T-helper 2 cell (primary cell): ENCODE measurements around the gene PACS2.

Experiments used
- DNase-seq, 5 experiments: peaks; one replicate each; pipeline versions ENCODE4 v3.0.0 to v3.0.0-alpha.2; 2012 to 2022

Gene PACS2

DNA sequence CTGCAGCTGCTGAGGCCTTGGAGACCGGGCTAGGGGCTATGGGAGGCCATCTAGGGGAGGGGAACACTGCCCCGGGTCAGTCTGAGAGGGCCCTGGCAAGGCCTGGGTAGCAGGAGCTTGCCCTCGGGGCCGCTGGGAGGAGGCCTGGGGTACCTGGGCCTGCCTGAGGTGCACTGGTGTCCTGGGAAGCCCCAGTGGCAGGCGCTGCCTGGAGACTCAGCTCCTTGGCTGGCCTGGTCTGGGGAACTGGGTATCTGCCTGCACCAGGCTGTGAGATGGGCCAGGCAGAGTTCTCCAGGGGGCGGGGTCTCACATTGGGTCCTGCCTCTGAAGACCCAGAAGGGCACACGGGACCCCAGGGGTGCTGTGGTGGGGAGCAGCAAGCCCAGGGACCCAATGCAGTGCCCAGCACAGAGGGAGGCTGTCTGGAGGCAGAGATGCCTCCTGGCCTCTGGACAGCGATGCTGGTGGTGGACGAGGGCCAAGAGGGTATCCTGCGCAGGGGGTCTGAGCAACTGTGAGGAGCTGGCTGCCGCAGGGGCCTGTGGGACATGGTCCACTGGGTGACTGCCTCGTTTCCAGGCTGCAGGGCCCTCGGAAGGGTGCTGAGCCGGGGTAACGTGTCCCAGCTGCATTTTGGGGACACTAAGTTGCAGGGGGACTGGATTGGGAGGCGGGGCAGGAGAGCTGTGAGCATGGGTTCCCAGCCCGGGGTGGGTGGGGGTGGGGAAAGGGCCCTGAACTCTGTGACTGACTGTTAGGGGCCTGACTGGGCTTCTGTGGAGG, 97.6 kb downstream of the PACS2 start:
- no peak for DNase-seq

DNA sequence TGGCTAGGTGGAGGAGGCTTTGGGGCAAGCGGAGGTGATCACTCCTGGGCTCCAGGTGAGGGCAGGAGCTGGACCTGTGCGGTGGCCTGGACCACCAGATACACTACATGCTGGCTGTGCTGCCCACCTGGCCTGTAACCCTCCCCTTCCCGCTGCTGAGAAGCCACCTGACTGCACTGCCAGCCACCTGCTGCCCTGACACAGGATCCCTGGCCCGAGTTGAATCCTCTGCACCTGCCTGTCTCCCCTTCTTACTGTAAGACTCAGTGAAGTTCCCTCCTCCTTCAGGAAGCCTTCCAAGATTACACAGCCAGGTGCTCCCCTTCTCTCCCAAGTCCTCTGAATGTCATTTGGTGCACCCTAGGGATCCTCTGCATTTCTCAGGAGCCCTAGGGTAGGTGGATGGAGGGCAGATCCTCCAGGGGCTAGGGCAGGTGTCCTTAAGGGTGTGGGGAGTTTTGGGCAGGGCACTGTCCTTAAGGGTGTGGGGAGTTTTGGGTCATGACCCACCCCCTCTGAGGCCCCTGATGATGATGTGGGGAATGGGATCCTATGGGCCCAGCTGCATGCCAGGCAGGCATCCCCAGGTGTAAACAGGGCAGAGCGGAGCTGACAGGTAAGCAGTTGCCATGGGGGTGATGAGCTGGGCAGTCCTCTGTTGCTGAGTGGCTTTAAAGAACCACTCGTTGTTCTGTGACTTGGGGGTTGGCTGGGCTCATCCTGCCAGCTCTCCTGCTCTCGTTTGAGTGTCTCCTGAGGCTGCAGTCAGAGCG, 98.4 kb downstream of the PACS2 start:
- DNase-seq, result no peak

DNA sequence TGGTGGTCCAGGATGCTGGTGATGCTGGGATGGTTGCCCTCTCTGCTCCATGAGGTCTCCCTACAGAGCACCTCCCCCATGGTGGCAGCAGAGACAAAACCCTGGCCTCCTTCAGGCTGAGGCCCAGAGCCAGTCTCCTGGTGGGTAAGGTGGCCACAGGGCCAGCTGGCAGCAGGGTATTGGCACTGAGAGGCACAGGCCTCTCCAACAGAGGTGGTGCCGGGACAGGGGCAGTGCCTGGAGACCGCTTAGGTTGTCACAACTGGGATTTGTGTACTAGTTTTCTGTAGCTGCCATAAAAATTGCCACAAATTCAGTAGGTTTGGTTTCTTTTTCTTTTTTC, 99.0 kb downstream of the PACS2 start:
- no peak for DNase-seq

DNA sequence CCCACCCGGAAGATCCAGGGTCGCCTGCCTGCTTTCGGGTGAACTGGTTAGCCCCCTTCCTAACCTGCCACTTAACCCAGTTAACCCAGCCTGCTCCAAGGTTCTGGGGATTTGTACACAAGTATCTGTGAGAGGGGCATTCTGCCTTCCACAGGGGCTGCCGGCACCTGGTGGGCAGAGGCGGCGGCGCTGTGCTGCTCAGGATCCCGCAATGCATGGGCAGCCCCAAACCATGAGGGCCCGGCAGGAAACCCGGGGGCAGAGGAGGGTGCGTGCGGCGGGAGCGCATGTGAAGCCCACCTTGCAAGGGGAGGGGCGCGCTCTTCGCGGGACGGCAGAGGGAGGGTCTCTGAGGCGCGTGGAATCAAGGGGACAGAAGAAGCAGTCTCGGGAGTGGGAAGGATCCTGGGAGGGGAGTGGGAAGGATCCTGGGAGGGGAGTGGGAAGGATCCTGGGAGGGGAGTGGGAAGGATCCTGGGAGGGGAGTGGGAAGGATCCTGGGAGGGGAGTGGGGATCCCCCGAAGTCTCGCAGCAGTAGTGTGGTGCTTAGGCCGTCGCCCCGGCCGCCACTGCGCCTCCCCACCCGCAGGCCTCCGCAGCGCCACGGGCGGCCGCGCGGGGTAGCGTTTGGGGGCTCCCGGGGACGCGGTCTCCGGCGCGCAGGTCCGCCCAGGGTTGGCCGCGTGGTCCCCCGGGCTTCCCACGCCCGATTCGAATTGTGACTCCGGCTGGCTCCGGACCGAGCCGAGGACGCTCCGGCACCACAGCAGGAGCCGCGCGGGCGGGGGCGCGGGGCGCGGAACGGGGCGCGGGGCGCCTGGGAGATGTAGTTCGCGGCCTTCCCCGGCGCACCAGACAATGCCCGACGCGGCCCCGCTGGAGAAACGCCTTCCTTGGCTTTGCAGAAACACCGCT, 100.2 kb downstream of the PACS2 start:
- peak; percentile 34 to 78 (median 53) for DNase-seq

DNA sequence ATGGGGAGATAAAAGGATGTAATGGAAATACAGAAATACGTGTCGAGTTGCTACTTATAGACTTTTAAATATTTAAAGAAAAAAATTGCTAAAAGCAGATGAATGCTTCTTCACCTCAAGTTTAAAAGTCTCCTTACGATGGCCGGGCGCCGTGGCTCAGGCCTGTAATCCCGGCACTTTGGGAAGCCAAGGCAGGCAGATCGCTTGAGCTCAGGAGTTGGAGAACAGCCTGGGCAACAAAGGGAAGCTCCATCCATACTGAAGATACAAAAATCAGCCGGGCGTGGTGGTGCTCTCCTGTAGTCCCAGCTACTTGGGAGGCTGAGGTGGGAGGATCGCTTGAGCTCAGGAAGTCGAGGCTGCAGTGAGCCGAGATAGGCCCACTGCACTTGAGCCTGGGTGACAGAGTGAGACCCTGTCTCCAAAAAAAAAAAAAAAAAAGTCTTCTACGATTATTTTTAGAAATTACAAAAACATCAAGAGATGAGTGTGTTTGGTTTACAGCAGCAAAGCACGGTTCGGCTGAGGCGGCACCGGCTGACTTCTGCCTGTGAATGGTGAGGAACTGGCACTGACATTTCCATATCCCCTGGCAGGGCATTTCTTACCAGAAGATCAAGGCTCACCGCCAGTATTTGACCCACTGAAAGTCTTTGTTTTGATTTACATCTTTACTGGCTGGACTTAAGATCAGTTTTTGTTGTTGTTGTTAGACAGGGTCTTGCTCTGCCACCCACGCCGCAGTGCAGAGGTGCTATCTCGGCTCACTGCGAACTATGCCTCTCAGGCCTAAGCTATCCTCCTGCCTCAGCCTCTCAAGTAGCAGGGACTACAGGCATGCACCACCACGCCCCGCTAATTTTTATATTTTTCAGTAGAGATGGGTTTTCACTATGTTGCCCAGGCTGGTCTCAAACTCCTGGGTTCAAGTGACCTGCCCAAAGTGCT, 101.2 kb downstream of the PACS2 start:
- DNase-seq, result no peak

DNA sequence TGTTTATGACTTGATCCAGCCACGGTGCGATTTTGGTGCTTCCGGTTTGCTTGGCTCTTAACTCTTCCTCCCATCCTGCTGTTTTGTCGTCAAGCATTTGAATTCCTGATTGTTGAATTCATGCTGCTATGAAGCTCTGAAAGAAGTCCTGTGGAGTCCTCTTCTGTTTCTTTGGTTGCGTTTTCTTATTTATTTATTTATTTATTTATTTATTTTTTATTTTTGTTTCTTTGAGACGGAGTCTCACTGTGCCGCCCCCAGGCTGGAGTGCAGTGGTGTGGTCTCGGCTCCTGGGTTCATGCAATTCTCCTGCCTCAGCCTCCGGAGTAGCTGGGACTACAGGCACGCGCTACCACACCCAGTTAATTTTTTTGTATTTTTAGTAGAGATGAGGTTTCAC, 102.1 kb downstream of the PACS2 start:
- DNase-seq, result no peak

DNA sequence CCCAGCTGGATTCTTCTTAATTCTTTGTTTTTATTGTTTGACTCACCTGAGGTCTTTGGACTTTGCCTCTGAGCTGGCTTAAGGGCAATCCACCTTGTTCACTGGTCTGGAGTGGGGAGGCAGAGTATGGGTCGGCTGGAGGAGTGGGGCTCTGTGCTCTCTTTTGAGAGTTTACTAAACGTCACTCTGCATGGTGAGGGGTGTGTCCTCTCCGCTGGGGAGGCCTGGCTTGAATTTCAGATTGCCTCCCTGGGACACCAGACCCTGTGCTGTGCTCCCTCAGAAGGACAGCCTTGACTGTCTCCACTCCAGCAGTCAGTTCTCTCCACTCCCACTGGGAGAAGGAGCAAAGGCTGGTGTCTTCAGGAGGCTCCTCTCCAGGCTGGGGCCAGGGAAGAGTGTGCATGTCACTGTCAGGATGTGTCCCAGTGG, 103.2 kb downstream of the PACS2 start:
- DNase-seq, result no peak

DNA sequence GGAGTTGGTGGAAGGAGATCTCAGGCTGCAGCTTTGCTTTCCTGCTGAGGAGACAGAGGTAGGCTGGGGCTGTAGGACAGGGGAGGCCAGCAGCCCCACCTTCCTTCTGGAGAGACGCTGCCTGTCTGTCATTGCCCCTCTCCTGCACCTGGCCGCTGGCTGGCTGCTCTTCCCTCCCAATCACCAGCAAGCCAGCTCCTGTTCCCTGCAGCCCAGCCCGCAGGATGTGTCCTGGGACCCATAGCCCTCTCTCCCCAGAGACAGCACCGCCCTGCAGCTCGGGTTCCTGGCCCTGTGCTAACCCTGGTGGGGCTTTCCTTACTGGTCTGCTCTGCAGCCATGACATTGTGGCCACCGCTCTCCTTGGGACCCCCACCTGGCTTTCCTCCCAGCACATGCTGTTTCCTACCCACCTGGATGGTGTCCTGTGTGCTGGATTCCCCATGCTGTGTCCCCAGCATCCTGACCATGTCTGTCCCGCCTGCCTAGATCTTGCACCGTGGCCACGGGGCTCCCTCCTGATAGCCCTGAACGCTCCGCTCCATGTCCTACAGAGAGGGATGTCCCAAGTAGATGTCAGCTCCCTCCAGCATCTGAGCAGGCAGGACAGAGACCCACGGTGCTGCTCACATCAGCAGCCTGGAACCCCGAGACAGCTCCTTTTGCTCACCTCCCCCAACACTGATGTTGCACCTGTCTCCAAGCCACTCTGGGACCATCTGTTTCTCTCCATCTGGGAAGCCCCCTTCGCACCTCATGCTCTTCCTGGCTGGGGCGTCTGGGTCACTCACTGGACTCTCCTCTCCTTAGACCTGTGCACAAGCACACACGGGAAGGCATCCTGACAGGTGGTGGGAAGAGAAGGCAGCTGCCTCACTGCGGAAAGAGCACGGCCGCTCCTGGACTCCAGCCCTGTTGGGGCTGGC, 104.0 kb downstream of the PACS2 start:
- no peak for DNase-seq

DNA sequence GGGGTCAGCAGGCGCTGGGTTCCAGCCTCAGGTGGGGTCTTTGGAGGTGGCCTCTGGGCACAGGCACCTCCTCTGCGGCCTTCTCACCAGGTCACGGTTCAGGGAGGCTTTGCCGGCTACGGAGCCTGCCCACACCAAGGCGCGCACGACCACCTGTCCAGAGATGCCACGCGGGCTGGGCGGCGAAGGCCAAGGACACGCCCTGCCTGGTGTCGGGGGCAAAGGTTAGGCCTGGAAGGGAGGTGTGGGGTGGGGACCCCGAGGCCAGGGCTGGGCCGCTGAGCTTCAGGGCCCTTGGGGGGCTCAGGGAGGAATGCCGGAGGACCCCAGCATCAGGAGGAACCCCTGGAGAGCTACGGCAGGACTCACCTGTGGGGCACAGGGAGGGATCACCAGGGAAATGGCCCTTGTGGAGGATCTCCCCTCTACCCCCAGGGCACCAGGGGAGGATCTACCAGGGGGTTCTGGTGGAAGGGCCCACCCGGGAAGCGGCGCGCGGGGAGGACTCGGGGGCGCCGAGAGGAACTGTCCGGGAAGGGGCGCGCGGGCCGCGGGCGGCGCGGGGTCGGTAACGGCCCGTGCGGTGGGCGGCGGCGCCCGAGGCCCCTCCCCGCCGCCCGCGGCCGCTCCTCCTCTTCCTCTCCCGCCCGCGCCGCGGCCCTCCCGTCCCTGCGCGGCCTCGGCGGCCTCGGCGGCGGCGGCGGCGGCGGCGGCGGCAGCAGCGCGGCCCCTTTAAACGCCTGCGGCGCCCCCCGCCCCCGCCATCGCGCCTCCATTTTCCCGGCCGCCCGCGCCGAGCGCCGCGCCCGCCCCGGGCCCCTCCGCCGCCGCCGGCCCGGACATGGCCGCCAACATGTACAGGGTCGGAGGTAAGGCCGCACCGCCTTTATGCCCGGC, 104.9 kb downstream of the PACS2 start, which contains the start of gene MTA1:
Gene MTA1, plus strand, starts transcription at position 633 of the 897 bp plus-strand sequence. Its CDS starts 209 bp downstream, at position 842.
- peak in 4 of 5 experiments; percentile 24 to 68 (median 38) for DNase-seq

DNA sequence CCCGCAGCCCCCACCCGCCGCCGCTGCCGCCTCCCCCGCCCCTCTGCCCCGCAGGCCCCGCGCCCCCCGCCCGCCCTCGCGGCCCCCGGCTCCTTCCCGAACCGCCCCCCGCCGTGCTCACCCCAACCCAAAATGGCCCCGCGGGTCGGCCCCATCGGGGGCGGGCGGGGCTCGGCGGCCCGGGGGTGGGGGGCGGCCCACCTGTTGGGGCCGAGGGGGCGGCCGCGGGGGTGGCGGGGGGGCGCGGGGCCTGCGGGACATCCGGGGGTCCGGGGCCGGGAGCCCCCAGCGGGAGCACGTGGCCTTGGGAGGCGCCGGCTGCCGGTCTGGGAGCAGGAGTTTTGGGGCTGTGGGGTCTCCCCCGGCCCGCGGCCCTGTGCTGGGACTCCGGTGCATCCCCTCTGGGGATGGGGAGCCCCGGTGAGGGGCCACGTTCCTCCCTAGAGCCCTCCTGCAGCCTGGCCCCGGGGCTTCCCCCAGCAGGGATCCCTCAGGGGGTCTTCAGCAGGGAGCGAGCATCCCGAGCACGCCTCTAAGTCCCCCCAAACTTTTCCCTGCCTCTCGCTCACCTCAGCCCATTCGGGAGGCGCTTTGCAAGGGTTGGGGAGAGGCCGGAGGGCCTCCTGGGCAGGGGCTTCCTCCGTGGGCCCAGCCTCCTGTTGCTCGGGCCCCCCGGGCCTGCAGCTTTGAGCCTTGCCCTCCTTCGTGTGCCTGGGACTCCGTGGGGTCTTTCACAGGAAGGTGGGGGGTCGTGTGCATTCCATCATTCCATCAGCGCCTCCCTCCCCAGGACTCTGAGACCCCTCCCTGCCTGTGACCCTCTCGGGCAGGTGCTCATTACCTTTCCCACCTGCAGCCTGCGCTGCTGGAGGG, 105.8 kb downstream of the PACS2 start:
- no peak for DNase-seq

DNA sequence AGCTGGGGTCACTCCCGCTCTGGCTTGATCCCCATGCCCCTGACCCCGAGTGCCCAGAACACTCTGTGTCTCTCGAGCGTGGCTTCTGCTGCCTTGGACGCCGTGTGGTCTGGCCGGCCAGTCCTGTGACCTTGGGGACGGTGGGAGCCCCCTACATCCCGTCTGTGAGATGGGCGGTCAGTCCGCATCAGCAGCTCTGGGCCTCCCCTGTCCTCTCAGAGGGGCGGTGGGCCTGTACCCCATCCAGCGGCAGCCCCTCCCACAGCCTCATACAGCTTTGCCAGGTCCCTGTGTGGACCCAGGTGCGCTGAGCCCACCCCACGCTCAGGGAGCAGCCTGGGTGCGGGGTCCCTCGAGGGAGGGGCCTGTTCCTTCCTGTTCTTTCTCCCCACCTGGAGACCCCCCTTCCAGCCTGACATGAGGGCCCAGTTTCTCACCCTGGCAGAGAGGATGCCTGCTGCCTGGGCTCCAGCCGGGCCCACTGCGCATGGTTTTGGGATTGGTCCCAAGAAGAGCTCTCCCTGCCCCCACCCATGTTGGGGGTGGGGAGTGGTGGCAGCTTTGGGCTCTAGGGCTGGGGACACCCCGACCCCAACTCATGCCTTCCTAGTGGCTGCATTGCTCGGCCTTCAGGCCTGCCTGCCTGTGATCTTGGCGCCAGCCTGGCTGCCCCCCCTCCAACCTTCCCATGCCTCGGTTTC, 106.6 kb downstream of the PACS2 start:
- no peak for DNase-seq

DNA sequence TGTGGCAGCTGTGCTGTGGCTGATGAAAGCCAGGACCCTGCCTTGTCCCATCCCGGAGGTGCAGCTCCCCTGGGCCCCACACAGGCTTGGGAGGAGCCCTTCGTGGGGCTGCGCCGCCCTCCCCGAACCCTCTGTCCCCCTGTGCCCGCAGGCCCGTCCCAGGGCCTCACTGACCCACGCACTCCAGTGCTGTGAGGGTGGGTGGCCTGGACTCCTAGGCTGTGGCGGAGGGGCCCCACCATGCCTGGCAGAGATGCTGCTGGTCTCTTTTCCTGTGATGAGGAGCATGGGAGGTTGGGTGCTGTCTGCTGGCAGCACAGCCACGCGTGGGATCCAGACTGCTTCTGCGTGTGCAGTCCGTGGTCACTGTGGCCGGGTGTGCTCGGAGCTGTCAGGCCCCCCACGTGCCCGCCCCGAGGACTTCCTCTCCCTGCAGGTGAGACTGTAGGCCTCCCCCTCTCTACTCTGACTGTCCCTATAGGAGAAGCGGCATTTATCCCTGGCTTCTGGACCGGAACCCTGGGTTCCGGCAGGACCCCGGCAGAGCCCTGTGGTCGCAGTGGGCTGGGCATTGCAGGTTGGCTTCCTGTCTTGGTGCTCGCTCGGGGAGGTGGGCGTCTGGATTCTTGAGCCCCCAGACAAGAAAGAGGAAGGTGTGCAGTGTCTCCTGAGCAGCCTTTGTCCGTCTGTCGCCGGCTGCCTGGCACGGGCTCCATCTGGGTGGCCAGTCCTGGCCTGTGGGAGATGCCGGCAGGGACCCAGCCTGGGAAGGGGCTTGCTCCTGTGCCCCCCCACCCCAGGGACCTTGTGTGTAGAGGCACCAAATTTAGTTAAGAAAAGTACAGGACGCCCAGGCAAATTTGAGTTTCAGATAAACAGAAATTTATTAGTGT, 107.4 kb downstream of the PACS2 start:
- DNase-seq, result no peak

DNA sequence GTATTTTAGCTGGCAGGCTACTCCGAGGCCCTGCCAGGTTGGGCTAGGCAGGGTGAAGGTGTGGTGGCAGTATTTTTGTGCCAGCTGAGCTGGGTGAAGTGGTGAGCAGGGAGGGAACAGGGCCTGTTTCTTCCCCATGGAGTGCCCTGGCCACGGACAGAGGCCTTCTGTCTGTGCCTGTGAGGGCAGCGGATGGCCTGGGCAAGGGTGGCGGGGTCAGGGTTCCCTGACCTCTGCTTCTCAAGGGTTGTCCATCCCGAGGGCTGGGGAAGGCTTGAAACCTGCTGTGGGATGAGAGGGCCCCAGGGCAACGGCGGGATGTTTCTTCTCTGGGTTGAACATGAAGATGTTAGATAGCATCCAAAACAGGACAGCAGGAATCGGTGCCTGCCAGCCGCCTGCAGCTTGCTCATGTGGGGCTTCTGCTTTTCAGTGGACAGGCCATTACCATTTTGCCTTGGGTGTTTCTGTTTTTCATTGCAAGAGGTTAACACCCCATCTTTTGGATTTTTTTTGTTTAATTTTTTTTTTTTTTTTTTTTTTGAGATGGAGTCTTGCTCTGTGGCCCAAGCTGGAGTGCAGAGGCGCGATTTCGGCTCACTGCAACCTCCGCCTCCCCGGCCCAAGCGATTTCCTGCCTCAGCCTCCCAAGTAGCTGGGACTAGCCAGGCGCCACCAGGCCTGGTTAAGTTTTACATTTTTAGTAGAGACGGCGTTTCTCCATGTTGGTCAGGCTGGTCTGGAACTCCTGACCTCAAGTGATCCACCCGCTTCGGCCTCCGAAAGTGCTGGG, 108.3 kb downstream of the PACS2 start:
- DNase-seq, result no peak

DNA sequence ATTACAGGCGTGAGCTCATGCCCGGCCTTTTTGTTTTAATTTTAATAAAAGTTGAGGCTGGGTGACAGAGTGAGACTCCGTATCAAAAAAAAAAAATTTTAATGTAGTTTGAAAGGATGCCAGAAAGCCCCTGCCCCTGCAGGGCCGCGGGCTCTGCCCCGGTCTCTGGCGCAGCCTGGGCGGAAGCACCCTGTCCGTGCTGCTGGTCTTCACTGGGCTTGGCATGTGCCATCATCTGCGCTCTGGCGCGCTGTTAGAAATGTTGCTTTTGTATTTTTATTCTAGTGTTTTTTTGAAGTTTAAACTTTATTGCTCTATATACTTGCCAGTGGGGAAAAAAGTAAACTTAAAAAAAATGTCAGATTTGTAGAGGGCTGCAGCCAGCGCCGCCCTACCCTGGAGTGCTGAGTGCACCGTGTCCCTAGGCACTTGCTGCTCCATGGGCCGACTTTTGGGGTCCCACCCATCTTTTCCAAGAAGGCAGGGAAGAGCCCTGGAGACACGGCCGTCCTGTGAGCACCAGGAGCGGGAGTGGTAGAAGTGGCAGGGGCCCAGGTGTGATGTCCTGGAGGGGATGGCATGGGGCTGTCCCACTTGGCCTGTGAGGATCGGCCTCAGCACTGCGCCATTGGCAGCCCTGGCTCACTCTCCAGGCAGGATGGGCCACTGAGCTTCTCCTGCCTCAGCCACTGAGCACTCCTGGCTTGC, 109.1 kb downstream of the PACS2 start:
- DNase-seq, result no peak

DNA sequence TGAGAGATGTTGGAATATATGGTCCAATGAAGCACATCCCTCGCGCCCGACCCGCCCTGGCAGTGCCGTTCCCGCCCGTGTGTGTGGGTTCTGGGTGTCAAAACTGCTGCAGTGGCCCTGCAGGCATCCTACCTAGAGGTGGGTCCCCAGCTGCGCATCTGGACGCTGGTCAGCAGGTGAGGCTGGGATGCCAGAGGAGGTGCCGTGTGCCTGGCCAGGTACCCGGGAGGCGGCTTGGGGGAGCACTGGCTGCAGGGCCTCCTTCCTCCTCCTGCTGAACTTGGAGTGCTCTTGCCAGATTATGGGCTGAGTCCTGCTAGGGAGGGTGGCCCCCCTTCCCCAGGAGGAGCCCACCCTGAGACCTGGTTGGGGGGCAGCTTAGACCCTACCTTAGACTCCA, 110.3 kb downstream of the PACS2 start:
- DNase-seq, result no peak
